Thoracic aorta (tissue), 2 donors: ENCODE data around the gene RAB2B. TPM values are rescaled to one million over a fixed set of nuclear protein-coding genes. Genes with fewer than 3 reads are reported as not detected.

Experiments
- ATAC-seq: fragments of 150-250 bp; one replicate; pipeline ENCODE4 v1.8.0; 2017; ENCODE audit warnings: low read depth; ENCODE audit not compliant: insufficient number of reproducible peaks, low FRiP score
- DNase-seq: peaks from one replicate; pipeline ENCODE4 v3.0.0-alpha.2; 2020; ENCODE audit warnings: low spot score
- H3K27ac ChIP-seq, 2 donors: fragments of 200-600 bp; sonication (generic); 1 replicate in 1 of 2; 2 replicates in 1 of 2; pipeline ENCODE4 v1.5.1; 2016; ENCODE audit warnings: mild to moderate bottlenecking in 2 of 2, moderate library complexity in 2 of 2
- H3K27me3 ChIP-seq: fragments of 200-600 bp; sonication (generic); replicated peaks from 2 replicates; pipeline ENCODE4 v1.6.0; 2016; ENCODE audit warnings: mild to moderate bottlenecking; ENCODE audit not compliant: insufficient read depth
- H3K36me3 ChIP-seq: fragments of 200-600 bp; sonication (generic); one replicate; pipeline ENCODE4 v1.5.1; 2016
- H3K4me1 ChIP-seq, 2 donors: fragments of 200-600 bp; sonication (generic); 1 replicate in 1 of 2; 2 replicates in 1 of 2; pipeline versions ENCODE4 v1.5.1 to v1.6.0; 2016; ENCODE audit warnings: low read depth in 2 of 2, mild to moderate bottlenecking in 1 of 2; ENCODE audit not compliant: control insufficient read depth in 1 of 2
- H3K4me3 ChIP-seq: fragments of 200-600 bp; sonication (generic); 2 replicates; pipeline ENCODE4 v1.5.1; 2016; ENCODE audit warnings: mild to moderate bottlenecking
- H3K9me3 ChIP-seq: fragments of 200-600 bp; sonication (generic); 2 replicates; pipeline ENCODE4 v1.5.1; 2016
- CTCF ChIP-seq: fragments of 200-600 bp; sonication (generic); IDR thresholded peaks from one replicate; pipeline ENCODE4 v1.5.1; 2019; ENCODE audit warnings: antibody characterized with exemption
- total RNA-seq, 2 donors: library from RNA; depleted of rRNA; stranded (reverse); fragments of >200 nt; gene quantifications; one replicate each; pipeline versions ENCODE4 v1.1.0 to v1.2.3, GENCODE V29; 2016

The RAB2B gene
- total RNA-seq, 2 donors from 2014 or later = 19.2 to 29.3 TPM

DNA sequence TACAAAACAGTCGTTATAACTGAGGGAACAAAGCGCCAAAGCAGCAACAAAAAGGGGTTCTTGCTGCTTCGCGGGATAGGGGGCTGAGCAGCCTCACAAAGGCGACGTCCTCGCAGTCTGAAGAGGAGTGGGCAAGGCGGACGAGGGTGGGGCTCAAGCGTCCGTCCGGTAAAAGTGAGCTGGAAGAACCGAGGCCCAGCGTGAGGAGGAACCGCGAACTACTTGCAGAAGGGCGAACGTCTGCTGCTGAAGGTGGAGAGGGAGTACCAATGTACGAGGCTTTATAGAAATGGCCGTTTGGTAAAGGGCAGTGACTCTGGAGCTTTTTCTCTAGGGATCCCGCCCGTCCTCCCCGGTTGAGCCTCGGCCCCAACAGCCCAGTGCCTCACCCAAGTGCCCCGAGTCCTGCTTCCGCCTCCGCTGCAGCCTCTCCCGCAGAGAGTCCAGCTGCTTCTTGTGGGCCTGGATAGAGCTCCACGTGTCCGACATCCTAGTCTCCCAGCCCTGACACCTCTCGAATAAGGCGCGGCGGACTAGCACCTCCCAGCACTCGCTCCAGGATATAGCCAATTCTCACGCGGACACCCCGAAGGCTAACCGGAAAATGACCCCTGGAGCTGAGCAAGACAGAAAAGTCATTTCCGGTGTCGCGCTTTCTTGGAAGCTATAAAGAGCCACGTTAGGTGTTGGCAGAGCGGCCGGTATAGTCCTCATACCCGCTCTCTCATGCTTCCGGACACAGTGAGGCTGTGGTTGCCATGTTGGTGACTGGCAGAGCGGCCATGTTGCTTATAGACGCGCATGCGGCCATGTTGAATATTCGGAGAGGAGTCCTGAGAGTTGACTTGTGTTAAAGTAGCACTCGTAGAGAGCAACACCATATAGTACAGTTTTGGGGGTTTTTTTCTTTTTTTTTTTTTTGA lies 34.2 kb upstream of the RAB2B start, which contains the start of gene METTL3:
METTL3 (minus strand) TSS at position 606 of the 923 bp plus-strand sequence; CDS start at position 489, 117 bp downstream.
- DNase-seq (peak; percentile 96), ATAC-seq (peak; percentile 98)
- H3K9me3 ChIP-seq = no peaks in the 10 kb centered on the region
- peak within 1 kb of the TSS; percentile 67 to 70 for H3K27ac ChIP-seq
- peaks cover 13 to 20% of the 10 kb centered on the region in 2 donors for H3K4me1 ChIP-seq
- peaks cover 3% of the 10 kb centered on the region for H3K36me3 ChIP-seq
- H3K27me3 ChIP-seq = no peaks in the 10 kb centered on the region
- H3K4me3 ChIP-seq = peak within 1 kb of the TSS; percentile 91
- TF ChIP-seq CTCF = no peak

DNA sequence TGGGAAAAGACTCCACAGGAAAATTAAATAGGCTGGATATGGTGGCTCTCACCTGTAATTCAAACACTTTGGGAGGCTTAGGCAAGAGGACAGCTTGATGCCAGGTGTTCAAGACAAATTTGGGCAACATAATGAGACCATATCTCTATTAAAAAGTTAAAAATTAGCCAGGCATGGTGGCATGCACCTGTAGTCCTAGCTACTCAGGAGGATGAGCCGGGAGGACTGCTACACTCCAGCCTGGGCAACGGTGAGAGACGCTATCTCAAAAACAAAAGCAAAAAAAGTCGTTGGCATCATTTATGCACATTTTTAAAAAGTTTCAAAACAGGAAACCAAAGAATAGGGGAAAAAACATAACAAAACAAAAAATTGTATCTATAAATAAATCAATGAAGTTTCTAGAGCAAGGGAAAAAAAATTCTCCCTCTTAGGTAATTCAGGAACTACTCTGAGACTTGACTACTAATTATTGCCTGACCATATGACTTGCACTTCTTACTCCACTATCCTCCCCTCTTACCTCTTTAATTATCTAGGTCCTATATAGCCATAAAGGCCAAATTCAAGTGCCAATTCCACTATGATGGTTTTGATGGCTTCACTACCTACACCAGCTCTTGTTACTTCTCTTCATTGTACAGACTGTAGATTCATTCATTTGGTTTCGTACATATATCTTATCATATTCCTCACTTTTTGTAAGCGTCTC lies 32.8 kb upstream of the RAB2B start:
- Histone ChIP-seq H3K4me3 (peak overlapping the region; percentile 91), H3K27me3 (no peaks in the 10 kb centered on the region), H3K27ac (no peak overlapping the region), H3K9me3 (no peaks in the 10 kb centered on the region), H3K36me3 (peaks cover 3% of the 10 kb centered on the region), H3K4me1 (peaks cover 13 to 20% of the 10 kb centered on the region in 2 donors)
- ATAC-seq = no peak
- no peak for TF ChIP-seq CTCF
- DNase-seq = no peak

- Histone ChIP-seq H3K9me3 (no peaks in the 10 kb centered on the region), H3K4me1 (peaks cover 13% of the 10 kb centered on the region in 2 donors), H3K36me3 (peaks cover 17% of the 10 kb centered on the region), H3K27ac (no peak overlapping the region), H3K27me3 (no peaks in the 10 kb centered on the region), H3K4me3 (no peak overlapping the region)
- no peak for DNase-seq
- ATAC-seq = no peak
- TF ChIP-seq CTCF = no peak
Observed at GRCh38 chr14:21506557-21506956, 29.8 kb upstream of the RAB2B start.

DNA sequence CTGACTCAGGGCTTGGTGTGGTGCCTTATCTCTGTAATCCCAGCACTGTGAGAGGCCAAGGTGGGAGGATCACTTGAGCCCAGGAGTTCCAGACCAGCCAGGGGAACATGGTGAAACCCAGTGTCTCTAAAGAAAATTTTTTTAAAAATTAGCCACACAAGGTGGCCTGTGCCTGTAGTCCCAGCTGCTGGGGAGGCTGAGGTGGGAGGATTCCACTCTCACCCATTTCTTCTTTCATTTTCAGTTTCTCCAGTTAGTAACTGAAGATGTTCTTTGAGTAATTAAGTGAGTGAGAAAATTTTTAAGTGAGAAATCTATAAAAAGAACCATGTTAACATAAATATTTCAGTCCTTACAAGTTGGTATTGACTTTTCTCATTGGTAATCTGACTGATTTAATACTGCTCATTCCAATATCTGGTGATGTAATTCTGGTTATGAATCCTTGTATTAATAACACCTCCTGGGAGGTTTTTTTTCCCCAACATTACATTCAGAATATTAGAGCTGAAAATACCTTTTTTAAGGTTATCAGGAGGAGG lies 28.3 kb upstream of the RAB2B start:
- no peak for DNase-seq
- Histone ChIP-seq H3K9me3 (no peaks in the 10 kb centered on the region), H3K36me3 (peaks cover 23% of the 10 kb centered on the region), H3K4me1 (peaks cover 7 to 8% of the 10 kb centered on the region in 2 donors), H3K27ac (no peak overlapping the region), H3K27me3 (no peaks in the 10 kb centered on the region), H3K4me3 (no peak overlapping the region)
- ATAC-seq = no peak
- no peak for TF ChIP-seq CTCF

DNA sequence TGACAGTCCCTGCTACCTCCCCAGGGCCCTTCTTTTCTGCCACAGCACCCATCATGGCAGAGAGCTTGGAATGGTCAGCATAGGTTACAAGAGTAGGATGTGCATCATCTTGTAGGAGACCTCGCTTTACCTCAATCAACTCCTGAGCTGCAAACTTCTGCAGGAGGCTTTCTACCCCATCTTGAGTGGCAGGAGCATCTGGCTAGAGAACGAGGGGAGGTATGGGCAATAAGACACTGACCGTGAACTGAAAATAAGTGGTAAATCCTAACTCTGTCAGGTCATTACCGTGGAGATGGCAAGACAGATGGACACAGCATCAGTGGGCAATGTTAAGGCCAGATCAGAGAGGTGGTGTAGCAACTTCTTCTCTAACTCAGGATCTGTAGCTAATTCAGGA lies 26.6 kb upstream of the RAB2B start:
- H3K27ac ChIP-seq = no peak overlapping the region
- H3K4me1 ChIP-seq = no peaks in the 10 kb centered on the region
- H3K9me3 ChIP-seq = no peaks in the 10 kb centered on the region
- H3K4me3 ChIP-seq = no peak overlapping the region
- DNase-seq = no peak
- H3K36me3 ChIP-seq = peaks cover 23% of the 10 kb centered on the region
- H3K27me3 ChIP-seq = no peaks in the 10 kb centered on the region
- TF ChIP-seq CTCF = no peak
- peak; percentile 12 for ATAC-seq
